ENCODE results near the gene EIF3L.

Gene EIF3L

GRCh38 chr22:37832022-37832857, 17.0 kb upstream of the EIF3L start:
- no peak overlapping the region for H3K4me3 ChIP-seq (IDR thresholded peaks at IDR 0.05; ENCODE audit: insufficient read depth, low read depth, low read length)
- H4K20me1 ChIP-seq (ENCODE audit: insufficient read depth) = no peaks in the 10 kb centered on the region
- H3K79me2 ChIP-seq (ENCODE audit: insufficient read depth, low read depth) = no peaks in the 10 kb centered on the region
- no peak overlapping the region for H3K9ac ChIP-seq
- H3K27ac ChIP-seq = no peak overlapping the region
- H2AFZ ChIP-seq (ENCODE audit: low read depth) = no peak overlapping the region
- H3K27me3 ChIP-seq (ENCODE audit: insufficient read depth, low read depth) = no peaks in the 10 kb centered on the region
- no peaks in the 10 kb centered on the region for H3K4me1 ChIP-seq (ENCODE audit: low read depth, poor library complexity, severe bottlenecking)
- no peak overlapping the region for H3K4me2 ChIP-seq
- H3K36me3 ChIP-seq (ENCODE audit: insufficient read depth) = no peaks in the 10 kb centered on the region; the same call in 1 of the 2 replicates
- TF ChIP-seq CTCF (conservative IDR thresholded peaks at IDR 0.05; ENCODE audit: low read depth, low read length) = no peak

- Histone ChIP-seq H2AFZ (ENCODE audit: low read depth) (no peak overlapping the region), H3K79me2 (ENCODE audit: insufficient read depth, low read depth) (peaks cover 20% of the 10 kb centered on the region; the same call in 1 of the 2 replicates), H3K4me2 (peak overlapping the region; percentile 67; the same call in 1 of the 2 replicates), H3K9ac (no peak overlapping the region), H3K27ac (no peak overlapping the region), H3K4me1 (ENCODE audit: low read depth, poor library complexity, severe bottlenecking) (peaks cover 13% of the 10 kb centered on the region), H3K27me3 (ENCODE audit: insufficient read depth, low read depth) (no peaks in the 10 kb centered on the region), H4K20me1 (ENCODE audit: insufficient read depth) (no peaks in the 10 kb centered on the region), H3K36me3 (ENCODE audit: insufficient read depth) (no peaks in the 10 kb centered on the region), H3K4me3 (IDR thresholded peaks at IDR 0.05; ENCODE audit: insufficient read depth, low read depth, low read length) (no peak overlapping the region)
- TF ChIP-seq CTCF (conservative IDR thresholded peaks at IDR 0.05; ENCODE audit: low read depth, low read length) = no peak
Measured at GRCh38 chr22:37842015-37842793, 7.0 kb upstream of the EIF3L start.

- peak overlapping the region; percentile 67 for H3K4me2 ChIP-seq
- H4K20me1 ChIP-seq (ENCODE audit: insufficient read depth) = no peaks in the 10 kb centered on the region
- H3K4me1 ChIP-seq (ENCODE audit: low read depth, poor library complexity, severe bottlenecking) = peaks cover 13% of the 10 kb centered on the region
- no peak for TF ChIP-seq CTCF (conservative IDR thresholded peaks at IDR 0.05; ENCODE audit: low read depth, low read length)
- H3K27ac ChIP-seq = peak overlapping the region; percentile 83
- peak overlapping the region; percentile 61 for H3K9ac ChIP-seq
- no peak overlapping the region for H3K4me3 ChIP-seq (IDR thresholded peaks at IDR 0.05; ENCODE audit: insufficient read depth, low read depth, low read length)
- peak overlapping the region; percentile 87 for H2AFZ ChIP-seq (ENCODE audit: low read depth)
- peaks cover 20% of the 10 kb centered on the region; the same call in 1 of the 2 replicates for H3K79me2 ChIP-seq (ENCODE audit: insufficient read depth, low read depth)
- H3K27me3 ChIP-seq (ENCODE audit: insufficient read depth, low read depth) = no peaks in the 10 kb centered on the region
- no peaks in the 10 kb centered on the region for H3K36me3 ChIP-seq (ENCODE audit: insufficient read depth)
Measured at GRCh38 chr22:37843741-37844089, 5.5 kb upstream of the EIF3L start.

- Histone ChIP-seq H3K27me3 (ENCODE audit: insufficient read depth, low read depth) (no peaks in the 10 kb centered on the region), H3K4me2 (peak overlapping the region; percentile 37; the same call in 1 of the 2 replicates), H3K4me3 (IDR thresholded peaks at IDR 0.05; ENCODE audit: insufficient read depth, low read depth, low read length) (no peak overlapping the region), H3K36me3 (ENCODE audit: insufficient read depth) (no peaks in the 10 kb centered on the region), H3K4me1 (ENCODE audit: low read depth, poor library complexity, severe bottlenecking) (peaks cover 14% of the 10 kb centered on the region), H3K79me2 (ENCODE audit: insufficient read depth, low read depth) (peaks cover 26% of the 10 kb centered on the region), H3K9ac (peak overlapping the region; percentile 36; the same call in 1 of the 2 replicates), H3K27ac (peak overlapping the region; percentile 83), H4K20me1 (ENCODE audit: insufficient read depth) (no peaks in the 10 kb centered on the region), H2AFZ (ENCODE audit: low read depth) (peak overlapping the region; percentile 87)
- no peak for TF ChIP-seq CTCF (conservative IDR thresholded peaks at IDR 0.05; ENCODE audit: low read depth, low read length)
Measured at GRCh38 chr22:37844904-37845329, 4.3 kb upstream of the EIF3L start.
